Middle frontal gyrus (tissue), 1 donor: Measurements from ENCODE around the gene LRP1-AS.
"Not testable (repeated sequence)": the region's sequence is repeated elsewhere in the genome, so short reads cannot be mapped to it uniquely, and the experiment has no call there.

Source experiments
- DNase-seq: peaks from one replicate; pipeline ENCODE4 v3.0.0-alpha.2; 2015; ENCODE audit warnings: low spot score; ENCODE audit errors: extremely low spot score

Gene LRP1-AS

DNA sequence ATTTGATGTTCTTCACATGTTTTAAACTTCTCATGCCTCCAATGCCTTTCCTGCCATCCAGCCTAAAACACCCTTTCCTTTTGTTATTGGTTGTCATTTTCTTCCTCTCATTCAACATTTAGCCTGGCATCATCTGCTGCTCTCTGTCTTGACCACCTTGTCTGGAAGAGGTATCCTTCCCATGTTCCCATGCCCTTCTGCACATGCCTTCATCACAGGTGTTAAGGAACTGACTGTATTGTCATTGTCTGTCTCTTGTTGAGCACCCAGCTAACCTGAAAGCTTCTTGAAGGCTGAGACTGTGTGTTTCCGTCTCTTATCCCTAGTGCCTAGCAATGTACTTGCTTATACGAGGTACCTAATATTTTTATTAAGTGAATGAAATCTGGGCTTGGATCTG, 23.6 kb downstream of the LRP1-AS start:
- DNase-seq = no peak

GRCh38 chr12:57120718-57121117, 26.7 kb downstream of the LRP1-AS start:
- not testable (repeated sequence) for DNase-seq

DNA sequence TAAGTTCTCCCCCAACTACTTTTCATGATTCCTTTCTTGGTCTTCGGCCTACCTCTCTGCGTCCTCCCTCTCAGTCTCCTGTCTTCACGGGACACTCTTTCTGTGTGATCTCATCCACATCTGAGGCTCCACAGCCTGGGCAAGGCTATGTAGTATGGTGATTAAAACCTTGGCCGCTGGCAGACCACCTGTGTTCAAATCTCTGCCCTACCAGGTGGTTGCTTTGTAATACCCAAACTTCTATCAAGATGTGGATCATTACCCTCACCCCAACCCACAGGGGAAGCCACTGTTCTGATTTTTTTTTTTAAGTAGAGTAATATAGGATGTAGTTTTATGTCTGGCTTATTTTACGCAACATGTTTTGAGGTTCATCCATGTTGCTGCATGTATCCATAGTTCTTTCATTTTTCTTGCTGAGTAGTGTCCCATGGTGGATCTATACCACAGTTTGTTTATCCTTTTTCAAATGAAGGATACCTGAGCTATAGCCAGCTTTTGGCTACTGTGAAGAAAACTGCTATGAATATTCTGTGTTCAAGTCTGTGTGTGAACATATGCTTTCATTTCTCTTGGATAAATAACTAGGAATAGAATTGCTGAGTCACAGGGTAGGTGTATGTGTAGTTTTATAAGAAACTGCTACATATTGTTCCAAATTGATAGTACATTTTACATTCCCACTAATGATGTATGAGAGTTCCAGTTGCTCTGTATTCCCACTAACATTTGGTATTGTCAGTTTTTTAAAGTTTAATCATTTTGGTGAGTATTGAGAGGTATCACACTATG, 27.9 kb downstream of the LRP1-AS start:
- no peak for DNase-seq

- DNase-seq = no peak
Measured at GRCh38 chr12:57118711-57119271, 28.6 kb downstream of the LRP1-AS start.

DNA sequence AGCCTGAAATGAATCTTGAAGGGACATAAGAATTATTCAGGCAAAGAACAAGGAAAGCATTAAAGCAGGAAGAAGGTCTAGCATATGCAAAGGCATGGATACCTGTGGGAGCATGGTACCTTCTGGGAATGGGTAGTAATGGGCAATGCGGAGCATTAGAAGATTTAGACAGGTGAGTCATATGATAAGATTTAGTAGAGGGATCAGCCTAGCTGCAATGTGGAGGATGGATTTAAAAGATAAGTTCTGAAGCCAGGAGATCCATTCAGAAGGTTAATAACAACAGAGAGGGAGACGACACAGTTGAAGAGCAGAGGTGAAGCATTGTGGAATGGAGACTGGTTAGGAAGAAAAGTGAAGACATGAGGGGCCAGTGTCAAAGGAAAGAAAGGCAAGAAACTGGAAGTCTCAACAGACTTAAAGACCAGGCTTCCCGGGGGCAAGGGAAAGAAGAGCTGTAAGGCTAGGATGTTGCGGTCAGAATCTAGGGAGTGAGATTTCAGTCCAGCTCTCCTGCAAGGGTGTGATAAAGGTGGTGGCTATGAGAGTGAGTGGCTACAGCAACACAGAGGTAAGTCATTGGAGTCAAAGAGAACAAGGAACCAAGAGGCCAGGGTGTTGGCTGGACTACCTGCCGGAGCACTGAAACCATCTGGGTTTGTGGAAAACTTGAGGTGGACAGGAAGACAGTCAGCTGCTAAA, 30.7 kb downstream of the LRP1-AS start:
- DNase-seq = no peak

DNA sequence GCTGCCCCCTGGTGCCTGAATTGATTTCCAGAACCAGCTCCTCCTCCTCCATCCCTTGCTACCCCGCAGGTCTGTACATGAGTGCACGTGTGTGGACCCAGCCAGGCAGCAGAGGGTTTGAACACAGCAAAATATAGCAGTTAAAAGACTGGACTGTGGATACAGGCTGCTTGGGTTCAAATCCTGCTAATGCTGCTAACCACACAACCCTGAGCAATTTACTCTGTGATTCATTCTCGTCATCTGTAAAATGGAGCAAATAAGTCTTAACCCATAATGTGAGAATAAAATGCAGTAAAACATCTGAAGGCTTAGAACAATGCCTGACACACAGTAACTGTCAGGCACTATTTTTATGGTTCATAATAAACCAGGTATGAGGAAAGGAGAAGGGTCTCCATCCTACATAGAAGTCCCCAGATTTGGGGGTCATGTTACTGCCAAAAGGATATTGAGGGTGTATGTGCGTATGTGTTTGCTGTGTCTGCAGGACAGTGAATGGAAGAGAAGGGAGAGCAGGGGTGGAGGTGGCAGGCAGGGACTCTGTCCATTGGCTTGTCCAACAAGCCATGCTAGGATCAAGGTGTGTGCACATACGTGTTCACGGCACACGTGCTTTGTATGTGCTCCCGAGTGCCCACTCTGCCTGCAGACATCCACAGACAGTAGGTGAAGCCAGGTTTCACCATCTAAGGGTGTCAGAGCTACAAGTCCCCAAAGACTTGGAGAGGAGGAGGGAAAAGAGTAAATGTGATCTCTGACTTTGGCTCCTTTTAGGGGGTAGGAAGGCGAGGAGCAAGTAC, 34.7 kb downstream of the LRP1-AS start:
- peak; percentile 64 for DNase-seq

GRCh38 chr12:57111031-57111734, 36.2 kb downstream of the LRP1-AS start, which contains the start of gene STAT6:
Gene STAT6, minus strand, starts transcription at chr12:57111362. Its CDS starts 3,084 bp downstream, at chr12:57108278.
- DNase-seq = no peak

DNA sequence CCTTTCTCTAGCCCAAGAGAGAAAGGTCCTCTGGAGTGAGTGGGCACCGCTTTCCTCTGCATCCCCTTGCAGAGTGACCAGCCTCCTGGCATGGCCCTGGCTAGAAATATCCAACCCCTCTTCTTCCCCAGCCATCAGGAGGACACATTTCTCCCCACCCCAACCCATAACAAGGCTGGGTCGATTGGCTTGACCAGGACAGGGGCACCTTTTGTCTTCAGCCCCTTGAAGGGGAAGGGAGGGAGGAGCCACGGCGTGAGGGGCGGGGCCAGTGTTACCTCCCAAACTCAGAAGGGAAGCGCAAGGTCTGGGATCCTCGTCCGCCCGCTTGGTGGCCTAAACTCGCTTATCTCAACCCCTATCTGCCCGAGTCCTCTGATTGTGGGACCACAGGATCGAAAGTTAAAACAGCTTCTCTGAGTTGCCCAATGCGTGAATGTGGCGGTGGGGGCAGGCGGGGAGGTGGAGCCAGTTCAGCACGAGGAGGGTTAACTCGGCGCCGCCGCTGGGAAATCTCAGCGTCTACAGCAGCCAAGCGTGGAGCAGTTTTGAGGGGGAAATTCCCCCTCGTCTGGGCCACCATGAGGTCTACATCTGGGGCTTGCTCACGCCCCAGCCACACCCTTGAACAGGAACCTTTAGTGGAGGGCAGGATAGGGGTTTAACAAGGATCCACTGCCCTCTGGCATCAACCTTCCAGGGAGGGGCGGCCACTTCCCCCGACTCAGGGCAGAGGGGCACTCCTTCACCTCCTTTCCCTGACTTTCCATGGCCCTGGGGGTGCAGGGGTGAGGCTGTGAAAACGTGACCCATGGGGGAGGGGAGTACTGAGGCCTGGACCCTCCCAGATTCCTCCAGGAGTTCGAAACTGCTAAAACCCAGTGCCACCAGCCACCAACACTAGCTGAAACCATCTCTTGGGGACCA, 37.1 kb downstream of the LRP1-AS start:
- no peak for DNase-seq

DNA sequence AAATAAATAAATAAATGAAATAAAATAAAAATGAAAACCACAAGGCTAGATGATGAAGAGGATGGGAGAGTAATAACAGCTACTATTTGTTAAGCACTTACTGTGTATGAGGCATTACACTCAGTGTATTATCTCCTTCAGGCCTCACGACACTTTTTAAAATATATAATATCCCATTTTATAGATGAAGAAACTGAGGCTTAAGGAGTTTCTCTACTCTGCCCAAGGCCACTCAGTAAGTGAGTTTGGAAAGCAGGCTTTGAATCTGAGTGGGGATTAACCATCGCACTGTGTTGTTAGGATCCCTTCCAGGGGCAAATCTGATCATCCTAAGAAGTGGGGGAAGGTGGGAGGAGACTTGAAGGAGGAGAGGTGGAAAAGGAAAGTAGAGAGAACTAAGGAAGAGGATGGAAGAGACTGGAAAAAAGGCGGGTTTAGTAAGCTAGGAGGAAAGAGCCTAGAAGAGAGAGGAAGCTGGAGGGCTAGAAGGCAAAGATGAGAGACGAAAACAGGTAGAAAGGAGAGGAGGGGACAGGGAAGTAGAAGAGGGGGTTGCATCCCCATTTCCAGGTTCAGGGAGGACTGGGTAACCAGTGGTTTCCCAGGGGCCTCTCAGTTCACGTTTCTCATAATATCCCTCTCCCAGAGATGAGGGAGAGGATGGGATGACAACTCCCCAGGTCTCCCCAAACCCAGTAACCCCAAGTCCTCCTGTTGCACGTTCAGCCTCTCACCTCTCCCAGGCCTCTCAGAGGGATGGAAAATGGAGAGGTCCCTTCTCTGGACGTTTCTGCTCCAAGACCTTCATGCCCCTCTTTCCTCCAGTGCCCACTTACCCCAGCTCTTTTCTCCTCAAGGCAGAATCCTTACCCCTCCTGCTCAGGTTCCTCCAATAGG, 38.0 kb downstream of the LRP1-AS start:
- no peak for DNase-seq

- no peak for DNase-seq
Measured at GRCh38 chr12:57107456-57108155, 39.8 kb downstream of the LRP1-AS start.

GRCh38 chr12:57106021-57106708, 41.3 kb downstream of the LRP1-AS start:
- no peak for DNase-seq

- no peak for DNase-seq
Measured at GRCh38 chr12:57105011-57105753, 42.2 kb downstream of the LRP1-AS start.

- DNase-seq = no peak
Measured at GRCh38 chr12:57104292-57104910, 43.0 kb downstream of the LRP1-AS start.

GRCh38 chr12:57103856-57104255, 43.6 kb downstream of the LRP1-AS start:
- DNase-seq = no peak

GRCh38 chr12:57101892-57102695, 45.3 kb downstream of the LRP1-AS start:
- DNase-seq = no peak

GRCh38 chr12:57099766-57100165, 47.7 kb downstream of the LRP1-AS start:
- no peak for DNase-seq
